GM18870 (cell line): ENCODE measurements around the gene CCDC57.

Experiments
- ATAC-seq: cut with Tn5 transposase; IDR thresholded peaks from one replicate; pipeline ENCODE4 v1.9.1; 2021; ENCODE audit warnings: moderate library complexity; ENCODE audit not compliant: unreplicated experiment

Gene CCDC57

GRCh38 chr17:82064433-82065192, 148.0 kb downstream of the CCDC57 start:
- no peak for ATAC-seq

DNA sequence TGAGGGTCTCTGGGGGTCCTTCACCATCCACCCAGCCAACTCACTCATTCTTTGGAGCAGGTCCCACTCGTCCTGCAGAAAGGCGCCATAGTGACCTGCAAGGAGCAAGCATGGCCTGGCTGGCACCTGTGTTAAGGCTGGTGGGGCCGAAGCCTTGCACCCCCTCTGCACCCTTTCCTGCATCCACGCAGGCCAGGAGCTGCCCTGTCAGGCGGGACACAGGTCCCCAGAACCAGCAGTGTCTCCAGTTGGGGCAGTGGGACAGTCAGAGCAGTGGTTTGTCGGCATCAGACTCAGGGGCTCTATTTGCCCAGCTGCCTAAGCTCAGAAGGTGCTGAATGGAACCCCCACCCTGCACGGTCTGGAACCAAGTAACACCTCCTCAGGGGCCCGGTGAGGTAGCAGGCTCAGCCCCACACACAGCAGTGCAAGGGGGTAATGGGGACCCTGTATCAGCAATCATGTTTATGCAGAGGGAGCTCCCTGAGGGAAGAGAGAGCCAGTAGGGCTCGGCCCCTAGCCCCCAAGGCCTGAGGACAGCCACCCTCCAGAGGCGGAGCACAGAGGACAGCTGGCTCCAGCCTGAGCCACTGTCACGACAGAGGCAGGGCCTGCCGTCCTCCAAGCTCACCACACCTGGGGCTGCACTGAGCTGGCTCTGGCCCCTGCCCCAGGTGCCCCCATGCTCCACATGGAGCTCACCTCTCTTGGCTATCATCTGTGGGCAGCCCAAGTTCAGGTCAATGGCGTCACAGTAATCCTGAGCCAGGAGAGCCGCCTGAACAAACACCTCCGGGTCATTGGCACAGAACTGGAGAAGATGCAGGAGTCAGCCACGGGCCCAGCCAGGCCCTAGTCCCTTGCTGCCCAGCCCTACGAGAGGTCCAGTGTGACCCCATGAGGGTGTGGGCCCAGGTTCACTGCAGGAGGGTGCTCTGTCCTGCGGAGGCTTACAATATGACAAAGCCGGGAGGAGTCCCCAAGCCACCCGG, 148.9 kb downstream of the CCDC57 start:
- no peak for ATAC-seq

DNA sequence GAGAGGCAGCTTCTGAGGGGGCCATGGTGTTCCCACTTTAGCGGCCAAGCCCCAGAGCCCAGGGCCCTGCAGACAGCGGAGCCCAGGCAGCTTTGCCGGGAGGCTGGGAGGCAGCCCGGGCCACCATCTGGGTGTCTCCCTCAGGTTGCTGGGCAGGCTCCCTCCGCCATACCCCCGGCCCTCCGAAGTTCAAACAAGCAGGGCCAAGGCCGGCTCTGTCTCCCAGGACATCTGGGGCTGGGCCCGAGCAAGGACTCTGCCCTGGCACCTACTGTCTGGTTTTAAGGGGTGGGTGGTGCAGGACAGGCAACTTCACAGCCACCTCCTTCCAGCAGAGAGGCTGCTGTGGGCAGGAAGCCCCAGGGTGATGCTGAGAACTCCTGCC, 149.7 kb downstream of the CCDC57 start:
- no peak for ATAC-seq

DNA sequence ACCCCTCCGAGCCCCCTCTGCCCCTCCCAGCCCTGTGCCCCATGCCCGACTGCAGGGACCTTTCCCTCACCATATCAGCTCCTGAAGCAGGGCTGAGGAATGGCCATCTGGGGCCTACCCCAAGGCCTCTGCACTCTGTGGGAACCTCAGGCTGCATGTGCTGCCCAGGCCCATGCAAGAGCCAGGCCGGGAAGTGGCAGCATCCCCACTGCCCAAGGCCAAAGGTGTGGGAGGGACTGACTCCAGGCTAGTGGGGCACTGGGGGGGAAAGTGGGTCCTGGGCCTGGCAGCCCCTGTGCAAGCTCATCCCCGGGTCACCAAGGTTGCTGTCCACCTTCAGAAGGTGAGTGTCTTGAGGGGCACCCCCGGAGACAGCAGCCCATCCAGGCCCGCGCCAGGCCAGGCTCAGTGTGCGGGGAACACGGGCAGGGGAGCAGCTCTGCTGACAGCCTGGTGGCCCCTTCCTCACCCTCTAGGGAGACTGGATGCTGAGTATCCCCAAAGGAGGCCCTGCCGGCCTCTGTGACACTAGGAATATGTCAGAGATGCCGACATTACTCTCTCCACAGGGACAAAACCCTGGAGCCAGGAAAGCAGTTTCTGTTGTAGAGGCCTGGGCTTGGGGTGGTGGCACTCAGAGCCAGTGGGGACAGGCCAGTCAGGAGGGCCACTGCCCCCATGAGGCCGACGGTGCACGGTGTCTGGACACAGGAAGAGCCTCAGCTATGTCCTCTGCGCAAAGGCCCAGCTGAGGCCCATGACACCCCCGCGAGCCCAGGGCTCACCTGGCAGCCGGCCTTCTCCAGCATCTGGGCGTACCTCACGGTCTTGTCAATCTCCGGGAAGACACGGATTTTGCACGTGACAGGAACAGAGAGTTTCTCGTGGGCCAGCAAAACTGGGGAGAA, 150.3 kb downstream of the CCDC57 start:
- no peak for ATAC-seq

DNA sequence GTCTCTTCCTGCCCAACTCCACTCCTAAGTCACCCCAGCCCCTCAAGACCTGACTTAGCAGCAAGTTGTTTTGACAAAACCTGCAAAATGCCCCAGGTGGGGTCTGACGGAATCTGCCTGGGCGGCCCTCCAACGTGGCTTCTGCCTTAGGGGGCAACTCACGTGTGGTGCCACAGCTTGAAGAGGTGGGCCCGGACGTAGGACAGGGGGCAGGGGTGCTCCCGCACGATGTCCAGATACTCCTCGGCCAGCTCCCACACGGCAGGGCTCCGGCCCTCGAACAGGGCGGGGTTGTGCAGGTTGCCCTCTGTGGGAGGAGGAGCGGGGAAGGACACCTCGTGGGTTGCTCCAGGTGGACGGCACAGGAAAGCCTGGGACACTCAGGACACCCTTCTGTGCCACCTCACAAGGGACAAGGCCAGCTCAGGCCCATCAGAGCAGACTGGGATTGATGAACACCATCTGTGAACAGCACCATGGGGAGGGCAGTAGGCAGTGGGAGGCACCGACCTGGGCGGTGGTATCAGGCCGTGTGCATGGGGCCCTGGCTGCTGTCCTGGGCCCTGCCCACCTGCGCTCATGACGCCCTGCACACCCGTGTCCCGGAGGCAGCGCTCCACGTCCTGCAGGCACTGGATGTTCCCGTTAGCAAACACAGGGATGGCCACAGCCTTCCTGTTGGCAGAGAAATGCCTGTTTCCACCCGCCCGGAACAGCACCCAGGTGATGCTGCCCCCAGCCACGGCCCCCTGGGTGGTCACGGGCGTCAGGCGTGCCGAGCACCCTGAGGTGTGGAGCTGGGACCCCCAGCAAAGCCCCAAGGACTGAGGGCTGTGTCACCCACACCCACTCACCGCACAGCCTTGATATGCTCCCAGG, 151.4 kb downstream of the CCDC57 start:
- ATAC-seq: no peak

DNA sequence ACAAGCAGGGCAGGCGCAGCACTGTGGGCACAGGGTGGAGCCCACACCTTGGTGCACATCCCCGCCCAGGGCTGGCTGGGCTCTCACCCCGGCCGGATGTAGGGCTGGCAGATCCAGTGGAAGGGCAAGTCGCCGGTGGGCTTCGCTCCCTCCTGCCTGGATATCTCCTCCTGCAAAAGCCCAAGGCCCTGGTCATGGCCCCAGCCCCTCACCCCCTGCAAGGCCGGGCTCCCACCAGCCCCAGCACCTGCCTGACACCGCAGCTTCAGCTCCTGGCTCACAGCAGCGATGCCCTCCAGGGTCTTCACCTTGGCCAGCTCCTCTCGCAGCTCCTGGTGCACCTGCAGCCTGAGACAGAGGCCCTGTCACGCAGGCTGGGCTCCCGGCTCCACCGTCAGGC, 152.0 kb downstream of the CCDC57 start:
- no peak for ATAC-seq

GRCh38 chr17:82060001-82060380, 152.7 kb downstream of the CCDC57 start:
- ATAC-seq: no peak

- ATAC-seq: no peak
Measured at GRCh38 chr17:82059272-82060000, 153.2 kb downstream of the CCDC57 start.

DNA sequence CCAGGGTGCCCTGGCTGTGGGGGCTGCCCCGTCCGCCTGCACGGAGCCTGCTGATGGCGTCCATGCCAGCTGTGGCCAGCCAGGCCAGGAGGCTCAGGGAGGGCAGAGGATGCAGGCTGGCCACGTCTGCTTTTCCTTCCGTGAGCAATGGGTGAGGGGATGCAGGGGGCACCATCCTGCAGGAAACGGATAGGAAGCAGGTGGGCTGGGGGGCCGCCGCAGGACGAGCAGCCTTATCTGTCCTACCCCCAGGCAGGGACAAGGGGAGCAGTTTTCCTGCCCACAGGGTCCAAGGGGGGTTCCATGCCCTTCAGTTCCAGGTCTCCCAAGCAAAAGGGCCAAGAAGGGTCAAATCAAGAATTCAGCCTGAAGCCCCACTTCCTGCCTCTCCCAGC, 153.8 kb downstream of the CCDC57 start:
- no peak for ATAC-seq

GRCh38 chr17:82058230-82058854, 154.3 kb downstream of the CCDC57 start:
- ATAC-seq: no peak

- ATAC-seq: no peak
Measured at GRCh38 chr17:82056729-82057621, 155.7 kb downstream of the CCDC57 start.

DNA sequence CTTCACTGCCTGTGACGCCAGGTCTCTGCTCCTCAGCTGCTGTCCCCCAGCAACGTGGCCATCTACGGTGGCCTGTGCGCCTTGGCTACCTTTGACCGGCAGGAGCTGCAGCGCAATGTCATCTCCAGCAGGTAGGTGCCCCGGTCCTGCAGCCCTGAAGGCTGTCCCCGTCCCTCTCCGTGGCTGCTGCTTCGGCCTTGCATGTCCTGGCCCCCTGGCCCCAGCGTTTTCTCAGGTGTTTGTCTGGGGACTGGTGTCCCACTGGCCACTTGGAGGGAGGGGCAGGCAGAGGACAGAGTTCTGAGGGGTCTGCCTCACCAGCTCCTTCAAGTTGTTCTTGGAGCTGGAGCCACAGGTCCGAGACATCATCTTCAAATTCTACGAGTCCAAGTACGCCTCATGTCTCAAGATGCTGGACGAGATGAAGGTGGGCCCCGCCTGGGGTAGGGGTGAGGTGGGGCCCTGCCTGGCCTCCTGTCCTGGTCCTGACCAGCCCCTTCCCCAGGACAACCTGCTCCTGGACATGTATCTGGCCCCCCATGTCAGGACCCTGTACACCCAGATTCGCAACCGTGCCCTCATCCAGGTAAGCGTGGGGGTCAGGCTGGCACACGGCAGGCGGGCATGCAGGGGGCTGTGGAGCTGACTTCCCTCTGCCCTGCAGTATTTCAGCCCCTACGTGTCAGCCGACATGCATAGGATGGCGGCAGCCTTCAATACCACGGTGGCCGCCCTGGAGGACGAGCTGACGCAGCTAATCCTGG, 156.5 kb downstream of the CCDC57 start:
- ATAC-seq: no peak

GRCh38 chr17:82055023-82055964, 157.3 kb downstream of the CCDC57 start:
- ATAC-seq: no peak

DNA sequence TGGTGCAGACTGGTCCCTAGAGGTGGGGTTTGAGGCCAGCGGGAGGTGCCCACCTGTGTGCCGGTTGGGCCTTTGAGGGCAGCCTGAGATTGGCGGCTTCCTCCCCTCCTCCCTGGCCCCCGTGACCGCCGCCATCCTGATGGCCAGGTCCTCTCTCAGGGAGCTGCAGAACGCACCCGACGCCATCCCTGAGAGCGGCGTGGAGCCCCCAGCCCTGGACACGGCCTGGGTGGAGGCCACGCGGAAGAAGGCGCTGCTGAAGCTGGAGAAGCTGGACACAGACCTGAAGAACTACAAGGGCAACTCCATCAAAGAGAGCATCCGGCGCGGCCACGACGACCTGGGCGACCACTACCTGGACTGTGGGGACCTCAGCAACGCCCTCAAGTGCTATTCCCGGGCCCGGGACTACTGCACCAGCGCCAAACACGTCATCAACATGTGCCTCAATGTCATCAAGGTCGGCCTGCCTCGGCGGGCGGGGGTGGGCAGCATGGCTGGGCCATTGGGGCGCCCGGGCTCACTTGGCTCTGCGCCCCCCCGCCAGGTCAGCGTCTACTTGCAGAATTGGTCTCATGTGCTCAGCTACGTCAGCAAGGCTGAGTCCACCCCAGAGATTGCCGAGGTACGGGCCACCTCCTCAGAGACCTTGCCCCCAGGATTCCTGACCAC, 158.2 kb downstream of the CCDC57 start:
- ATAC-seq: no peak

- ATAC-seq: no peak
Measured at GRCh38 chr17:82053556-82054263, 158.9 kb downstream of the CCDC57 start.
